ENCODE measurements around the gene TDRD10. TPM values are rescaled to one million over a fixed set of nuclear protein-coding genes. Genes with fewer than 3 reads are reported as not detected.

TDRD10 gene
- total RNA-seq: 2.6 TPM
- long read RNA-seq, partial matches to known transcripts: 1 of 5 reads
- long read RNA-seq, other reads (novel, unspliced or antisense): 3 of 5 reads

- H3K4me3 ChIP-seq: peak within 1 kb of the TSS; percentile 74
- peaks cover 14% of the 10 kb centered on the region for H3K36me3 ChIP-seq
- H3K9me3 ChIP-seq (replicated peaks): peaks cover 10% of the 10 kb centered on the region
- peak within 1 kb of the TSS; percentile 94 for H3K27ac ChIP-seq (replicated peaks)
- DNase-seq: peak; percentile 60
- peaks cover 44% of the 10 kb centered on the region for H3K27me3 ChIP-seq (ENCODE audit: low read depth)
- no peak for TF ChIP-seq CTCF (IDR thresholded peaks at IDR 0.05; ENCODE audit: borderline replicate concordance)
- peaks cover 45% of the 10 kb centered on the region for H3K4me1 ChIP-seq
- intact Hi-C loops (cut with micrococcal nuclease): no loop called here
These were observed at the start of gene TDRD10, which contains the start of gene SHE for GRCh38 chr1:154502066-154502743. Gene TDRD10 (plus strand): TSS chr1:154502219. CDS start chr1:154506904, 4,685 bp downstream. Gene SHE (minus strand): TSS chr1:154502412. CDS start chr1:154502026, 386 bp downstream.

GRCh38 chr1:154453161-154453560 is 48.9 kb upstream of the TDRD10 start:
- intact Hi-C loops (cut with micrococcal nuclease): no loop called here
- H3K36me3 ChIP-seq: peaks cover 55% of the 10 kb centered on the region
- no peak for DNase-seq
- peaks cover 15% of the 10 kb centered on the region for H3K4me1 ChIP-seq
- TF ChIP-seq CTCF (IDR thresholded peaks at IDR 0.05; ENCODE audit: borderline replicate concordance): no peak
- H3K4me3 ChIP-seq: no peak overlapping the region
- no peaks in the 10 kb centered on the region for H3K27me3 ChIP-seq (ENCODE audit: low read depth)
- peak overlapping the region; percentile 36 for H3K27ac ChIP-seq (replicated peaks)
- H3K9me3 ChIP-seq (replicated peaks): no peaks in the 10 kb centered on the region

- Histone ChIP-seq H3K27me3 (ENCODE audit: low read depth) (no peaks in the 10 kb centered on the region), H3K9me3 (replicated peaks) (no peaks in the 10 kb centered on the region), H3K36me3 (peaks cover 51% of the 10 kb centered on the region), H3K4me1 (peaks cover 15% of the 10 kb centered on the region), H3K4me3 (no peak overlapping the region), H3K27ac (replicated peaks) (peak overlapping the region; percentile 36)
- TF ChIP-seq CTCF (IDR thresholded peaks at IDR 0.05; ENCODE audit: borderline replicate concordance): no peak
- no peak for DNase-seq
- intact Hi-C loops (cut with micrococcal nuclease): no loop called here
These were observed 48.3 kb upstream of the TDRD10 start for GRCh38 chr1:154453574-154454352.

- no peak for TF ChIP-seq CTCF (IDR thresholded peaks at IDR 0.05; ENCODE audit: borderline replicate concordance)
- H3K9me3 ChIP-seq (replicated peaks): no peaks in the 10 kb centered on the region
- H3K4me3 ChIP-seq: no peak overlapping the region
- DNase-seq: no peak
- H3K27ac ChIP-seq (replicated peaks): no peak overlapping the region
- peaks cover 49% of the 10 kb centered on the region for H3K36me3 ChIP-seq
- no peaks in the 10 kb centered on the region for H3K27me3 ChIP-seq (ENCODE audit: low read depth)
- peaks cover 15% of the 10 kb centered on the region for H3K4me1 ChIP-seq
- intact Hi-C loops (cut with micrococcal nuclease): no loop called here
These were observed 47.5 kb upstream of the TDRD10 start for GRCh38 chr1:154454386-154455120.

GRCh38 chr1:154456631-154457030 is 45.4 kb upstream of the TDRD10 start:
- no peak overlapping the region for H3K27ac ChIP-seq (replicated peaks)
- H3K36me3 ChIP-seq: peaks cover 48% of the 10 kb centered on the region
- TF ChIP-seq CTCF (IDR thresholded peaks at IDR 0.05; ENCODE audit: borderline replicate concordance): no peak
- H3K9me3 ChIP-seq (replicated peaks): no peaks in the 10 kb centered on the region
- H3K27me3 ChIP-seq (ENCODE audit: low read depth): no peaks in the 10 kb centered on the region
- intact Hi-C loops (cut with micrococcal nuclease): no loop called here
- H3K4me3 ChIP-seq: no peak overlapping the region
- peaks cover 15% of the 10 kb centered on the region for H3K4me1 ChIP-seq
- DNase-seq: no peak

Measured in left ventricle myocardium inferior (tissue), 1 donor.